Occipital lobe (tissue), 2 donors: ENCODE measurements around the gene ADAMTS6. TPM values are rescaled to one million over a fixed set of nuclear protein-coding genes. Genes with fewer than 3 reads are reported as not detected.

Experiments used
- DNase-seq: peaks from one replicate; lab custom pipeline; 2025; lab: John Stamatoyannopoulos, UW
- total RNA-seq: library from RNA; depleted of rRNA; stranded (reverse); fragments of >200 nt; gene quantifications from one replicate; pipeline ENCODE4 v1.2.3, GENCODE V29; 2014

The ADAMTS6 gene
- total RNA-seq, 1 donor from 2014 or later = 17.5 TPM

- no peak for DNase-seq
Measured at GRCh38 chr5:65151614-65152013, 330.1 kb downstream of the ADAMTS6 start.

DNA sequence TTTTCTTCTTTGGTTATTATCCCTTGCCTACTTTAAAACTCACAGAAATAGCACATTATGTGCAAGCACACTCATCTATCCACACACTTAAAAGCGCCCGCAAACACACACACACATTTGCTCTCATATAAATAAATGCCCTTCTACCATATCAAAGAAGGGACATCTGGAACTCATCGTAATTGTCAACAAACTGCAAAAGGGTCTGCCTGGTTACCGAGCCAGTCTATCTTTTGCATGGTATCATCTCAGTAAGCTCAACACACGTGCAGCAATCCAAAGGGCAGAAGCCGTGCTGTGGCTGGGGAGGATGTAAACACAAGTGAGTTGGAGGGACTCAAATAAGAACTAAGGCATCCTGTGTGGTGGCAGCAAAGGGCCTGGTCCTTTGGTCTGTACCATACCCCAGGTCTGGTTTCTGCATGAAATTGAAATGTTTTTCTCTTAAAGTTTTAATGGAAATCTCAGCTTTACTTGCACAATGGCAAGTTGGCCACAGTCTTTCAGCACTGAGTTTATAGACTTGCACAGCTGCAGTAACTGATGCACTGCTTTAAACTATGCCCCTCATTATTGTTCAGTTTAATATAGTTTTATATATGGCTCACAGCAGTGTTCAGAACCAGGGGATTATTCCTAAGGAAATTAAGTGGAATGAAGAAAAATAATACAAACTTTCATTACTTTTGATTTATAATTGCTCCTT, 331.0 kb downstream of the ADAMTS6 start:
- DNase-seq = no peak

- no peak for DNase-seq
Measured at GRCh38 chr5:65149827-65150226, 331.9 kb downstream of the ADAMTS6 start.

DNA sequence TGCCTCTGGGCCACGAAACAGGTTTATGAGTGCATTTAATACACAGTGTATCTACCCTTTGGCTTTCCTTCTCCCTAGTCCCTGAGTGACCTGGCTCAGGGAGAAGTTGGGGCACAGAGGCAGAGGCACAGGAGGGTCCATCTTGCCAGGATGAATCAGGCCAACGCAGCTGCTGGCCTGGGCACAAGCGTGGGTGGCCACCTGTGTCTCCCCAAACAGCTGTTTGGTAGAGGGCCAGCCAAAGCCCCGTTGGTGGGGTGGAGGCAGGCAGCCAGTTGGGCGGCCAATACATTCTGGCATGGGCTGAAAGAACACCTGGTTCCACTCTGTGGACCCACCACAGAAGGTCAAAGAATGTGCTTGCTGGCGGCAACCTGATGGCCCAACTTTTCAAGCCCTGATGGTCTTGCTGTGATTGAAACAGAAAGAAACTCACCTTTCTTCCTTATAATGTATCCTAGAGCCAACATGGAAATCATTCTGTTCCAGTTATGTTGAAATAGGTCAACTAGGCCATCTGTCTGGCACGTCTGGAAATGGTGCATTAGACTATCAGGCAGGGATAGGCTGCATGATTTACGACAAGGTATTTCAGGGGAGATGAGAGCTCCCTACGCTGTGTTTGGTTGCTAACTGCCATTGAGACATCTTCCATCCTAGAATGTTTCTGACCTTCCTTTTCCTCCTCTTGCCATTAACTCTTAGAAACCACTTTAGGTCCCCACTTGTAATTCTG, 337.4 kb downstream of the ADAMTS6 start:
- no peak for DNase-seq

DNA sequence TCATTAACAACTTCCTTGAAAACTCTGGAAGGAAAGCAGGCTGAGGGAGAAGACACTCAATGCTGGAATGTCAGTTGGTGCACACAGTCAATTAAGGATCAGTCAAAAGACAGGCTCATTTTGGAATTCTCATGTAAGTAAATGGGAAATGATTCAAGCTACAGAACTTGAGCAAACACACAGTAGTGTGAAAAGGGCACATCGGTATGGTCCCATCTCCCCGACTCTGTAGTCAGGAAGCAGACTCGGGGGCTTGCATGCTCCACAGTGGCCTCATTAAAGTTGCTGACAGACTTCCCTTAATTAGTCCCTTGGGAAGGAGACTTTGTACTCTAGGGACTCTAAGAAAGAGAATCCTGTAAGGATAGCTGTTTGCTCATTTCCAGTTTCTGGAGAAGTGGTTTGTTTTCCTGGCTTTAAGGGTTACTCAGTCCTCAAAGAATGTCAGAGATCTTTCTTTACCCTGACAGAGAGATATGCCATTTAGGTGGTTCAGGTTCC, 339.2 kb downstream of the ADAMTS6 start:
- no peak for DNase-seq

GRCh38 chr5:65142016-65142415, 339.7 kb downstream of the ADAMTS6 start:
- no peak for DNase-seq

- DNase-seq = no peak
Measured at GRCh38 chr5:65141493-65141892, 340.2 kb downstream of the ADAMTS6 start.

DNA sequence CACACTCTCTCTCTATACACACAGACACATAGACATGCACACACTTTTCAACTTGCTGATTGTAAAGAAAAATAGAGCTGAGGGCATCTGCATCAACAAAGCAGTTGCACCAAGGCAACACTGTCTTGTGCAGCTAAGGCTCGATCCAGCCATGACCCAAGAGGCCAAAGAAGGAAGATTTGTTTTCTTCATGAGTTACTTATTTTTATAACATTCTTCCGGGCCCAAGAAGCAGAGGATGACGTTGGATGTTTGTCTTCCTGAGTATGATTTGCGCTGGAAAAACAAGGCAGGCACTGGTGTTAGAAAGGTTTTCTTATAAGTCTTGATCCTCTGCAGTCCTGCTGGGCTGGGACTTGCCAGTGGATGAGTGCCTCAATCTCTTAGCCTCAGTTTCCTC, 344.1 kb downstream of the ADAMTS6 start:
- DNase-seq = no peak

- peak; percentile 14 for DNase-seq
Measured at GRCh38 chr5:65133477-65134110, 348.1 kb downstream of the ADAMTS6 start.

- no peak for DNase-seq
Measured at GRCh38 chr5:65132386-65132785, 349.3 kb downstream of the ADAMTS6 start.

GRCh38 chr5:65128226-65128625, 353.5 kb downstream of the ADAMTS6 start:
- DNase-seq = no peak

- no peak for DNase-seq
Measured at GRCh38 chr5:65127161-65127901, 354.4 kb downstream of the ADAMTS6 start.

DNA sequence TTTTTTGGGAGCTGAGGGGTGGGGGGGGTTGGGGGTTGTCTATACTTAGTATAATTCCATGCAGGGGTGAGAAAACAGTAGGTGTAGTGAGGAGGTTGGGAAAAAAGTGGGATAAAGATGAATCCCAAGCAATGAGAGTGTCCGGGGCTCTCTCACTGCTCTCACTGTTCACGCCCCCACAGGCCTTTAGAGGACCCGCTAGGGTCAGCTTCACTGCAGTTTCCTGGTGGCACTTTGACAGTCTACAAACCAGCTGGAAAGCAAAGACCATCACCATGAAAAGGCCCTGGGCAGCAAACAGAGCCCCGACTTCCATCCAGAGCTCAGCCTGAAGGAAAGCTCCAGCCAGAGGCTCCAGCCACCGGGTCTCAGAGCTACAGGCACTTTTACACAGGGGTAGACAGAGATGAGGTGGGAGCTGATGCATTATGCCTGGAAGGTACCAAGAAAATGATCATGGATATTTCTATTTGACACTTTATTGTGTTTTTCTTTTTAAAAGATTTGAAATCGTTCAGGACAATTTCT, 355.1 kb downstream of the ADAMTS6 start:
- DNase-seq = no peak

DNA sequence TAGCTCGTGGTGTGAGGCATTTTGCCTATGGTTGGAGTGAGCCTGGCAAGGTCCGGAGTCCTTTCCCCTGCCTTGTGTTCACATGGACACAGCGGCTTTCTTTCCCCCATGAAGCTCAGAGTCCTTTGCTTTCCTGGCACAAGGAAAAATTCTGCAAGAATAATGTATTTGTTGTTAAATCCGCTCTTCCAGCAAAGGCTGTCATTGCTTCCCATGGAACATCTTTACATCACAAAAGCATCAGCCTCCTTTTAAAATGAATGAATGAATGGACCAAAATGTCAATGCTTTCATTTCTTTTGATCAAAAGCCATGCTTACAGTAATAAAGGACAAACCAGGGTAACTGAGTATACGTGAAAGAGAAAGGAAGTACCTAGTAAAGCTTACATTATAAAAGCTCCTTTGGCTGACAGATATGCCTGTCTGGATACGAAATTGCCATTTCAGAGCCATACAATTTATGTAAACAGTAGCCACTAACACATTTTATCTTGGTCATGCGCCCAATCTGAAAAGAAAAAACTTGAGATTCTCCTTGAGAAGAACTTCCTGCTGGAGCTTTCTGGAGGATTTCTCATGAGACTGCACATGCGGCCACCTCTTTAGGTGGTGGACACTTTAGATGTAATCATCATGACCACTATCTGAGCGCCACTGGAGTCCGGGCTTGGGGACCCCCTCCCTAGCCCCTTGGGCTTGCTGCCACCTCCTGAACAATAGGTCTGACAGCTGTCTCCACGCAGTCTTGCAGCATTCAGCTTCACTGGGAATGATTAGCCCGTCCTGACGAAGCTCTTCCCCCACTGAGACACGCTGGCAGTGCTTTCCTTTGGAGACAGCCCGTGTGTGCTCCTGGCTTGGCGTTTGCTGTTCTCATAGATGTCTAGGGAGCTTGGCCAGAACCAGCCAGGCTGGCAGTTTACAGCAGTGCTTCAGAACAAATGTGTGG, 355.9 kb downstream of the ADAMTS6 start:
- DNase-seq = peak; percentile 58

- DNase-seq = no peak
Measured at GRCh38 chr5:65121880-65122436, 359.8 kb downstream of the ADAMTS6 start.

DNA sequence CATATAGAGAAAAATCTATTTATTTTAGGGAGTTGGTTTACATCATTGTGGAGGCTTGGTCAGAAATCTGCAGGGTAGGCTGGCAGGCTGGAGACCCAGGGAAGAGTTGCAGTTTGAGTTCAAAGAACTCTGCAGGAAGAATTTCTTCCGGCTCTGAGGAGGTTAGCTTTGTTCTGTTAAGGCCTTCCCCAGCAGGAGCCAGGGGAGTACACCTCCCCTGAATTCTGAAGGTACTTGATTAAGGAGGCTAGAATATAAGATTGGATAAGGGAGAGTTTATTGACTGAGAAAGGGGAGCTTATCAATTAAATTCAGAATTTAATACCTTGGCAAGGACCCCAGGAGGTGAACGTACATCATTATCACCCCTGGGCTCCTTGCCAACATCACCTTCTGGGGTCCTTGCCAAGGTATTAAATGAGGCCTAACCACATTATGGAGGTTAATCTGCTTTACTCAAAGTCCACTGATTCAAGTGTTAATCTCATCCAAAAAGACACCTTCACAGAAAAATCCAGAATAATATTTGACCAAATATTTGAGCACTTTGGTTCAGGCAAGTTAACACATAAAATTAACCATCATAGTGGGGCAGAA, 361.3 kb downstream of the ADAMTS6 start:
- DNase-seq = no peak

DNA sequence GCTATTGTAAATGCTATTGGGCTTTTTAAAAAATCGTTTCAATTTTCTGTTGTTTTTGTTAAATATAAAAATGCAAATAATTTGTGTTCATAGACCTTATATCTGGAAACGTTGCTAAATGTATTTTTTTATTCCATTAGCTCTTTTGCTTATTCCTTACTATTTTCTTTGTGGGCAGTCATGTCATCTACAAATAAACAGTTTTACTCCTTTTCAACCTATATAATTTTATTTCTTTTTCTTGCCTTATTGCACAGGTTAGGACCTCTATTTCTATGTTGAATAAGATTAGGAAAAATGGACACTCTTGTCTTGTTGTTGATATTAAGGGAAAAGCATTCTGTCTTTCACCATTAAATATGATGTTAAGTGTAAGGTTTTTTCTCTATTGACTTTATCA, 364.2 kb downstream of the ADAMTS6 start:
- no peak for DNase-seq

DNA sequence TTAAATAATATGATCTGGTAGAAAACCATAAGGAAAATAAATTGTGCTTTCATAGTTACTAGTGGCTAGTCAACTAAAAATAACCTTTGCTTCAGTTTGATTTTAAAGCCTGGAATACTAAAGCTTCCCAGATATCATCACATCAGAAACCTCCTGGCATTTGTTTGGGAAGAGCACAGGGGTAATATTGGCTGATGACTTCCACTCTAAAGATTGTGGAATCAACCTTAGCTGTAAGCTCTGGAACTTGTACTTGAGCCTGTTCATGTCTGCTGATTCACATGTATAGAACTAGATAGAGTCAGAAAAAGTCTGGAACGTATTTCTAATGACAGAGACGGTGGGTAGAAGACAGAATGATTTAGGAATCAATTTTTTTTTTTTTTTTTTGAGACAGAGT, 367.9 kb downstream of the ADAMTS6 start:
- no peak for DNase-seq

DNA sequence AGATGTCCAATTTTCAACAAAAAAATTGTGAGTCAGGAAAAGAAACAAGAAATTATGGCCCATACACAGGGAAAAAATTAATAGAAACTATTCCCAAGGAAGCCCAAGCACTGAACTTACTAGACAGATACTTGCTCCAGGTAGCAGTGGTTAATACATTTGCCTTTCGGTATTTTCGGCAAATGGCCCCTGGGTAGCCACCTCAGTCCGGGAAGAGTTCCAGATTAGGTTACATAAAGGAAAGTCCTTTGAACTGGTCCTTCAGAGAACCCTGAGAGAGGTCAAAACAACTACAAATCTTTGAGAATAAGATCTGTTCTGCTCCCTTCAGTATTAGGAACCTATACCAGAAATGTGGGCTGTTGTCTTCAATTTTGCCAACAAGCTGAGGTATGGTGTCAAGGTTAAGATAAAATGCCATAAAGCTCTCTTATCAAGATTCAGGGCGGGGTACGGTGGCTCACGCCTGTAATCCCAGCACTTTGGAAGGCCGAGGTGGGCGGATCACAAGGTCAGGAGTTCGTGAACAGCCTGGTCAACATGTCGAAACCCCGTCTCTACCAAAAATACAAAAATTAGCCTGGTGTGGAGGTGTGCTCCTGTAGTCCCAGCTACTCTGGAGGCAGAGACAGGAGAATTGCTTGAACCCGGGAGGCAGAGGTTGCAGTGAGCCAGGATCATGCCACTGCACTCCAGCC, 369.6 kb downstream of the ADAMTS6 start:
- no peak for DNase-seq
